Lower leg skin (tissue), 3 donors: ENCODE results near the gene C1orf116.

Source experiments
- POLR2A ChIP-seq, 2 donors: fragments of 450-650 bp; IDR thresholded peaks; one replicate each; pipeline ENCODE4 v1.6.1; 2016 to 2017; ENCODE audit warnings: antibody characterized with exemption in 2 of 2, mild to moderate bottlenecking in 1 of 2, moderate library complexity in 1 of 2
- TF ChIP-seq, protein P1 (sequence below), 3 donors: fragments of 450-650 bp; IDR thresholded peaks; one replicate each; pipeline ENCODE4 v1.5.1; 2016; ENCODE audit warnings: antibody characterized with exemption in 3 of 3, mild to moderate bottlenecking in 3 of 3, moderate library complexity in 2 of 3

DNA sequence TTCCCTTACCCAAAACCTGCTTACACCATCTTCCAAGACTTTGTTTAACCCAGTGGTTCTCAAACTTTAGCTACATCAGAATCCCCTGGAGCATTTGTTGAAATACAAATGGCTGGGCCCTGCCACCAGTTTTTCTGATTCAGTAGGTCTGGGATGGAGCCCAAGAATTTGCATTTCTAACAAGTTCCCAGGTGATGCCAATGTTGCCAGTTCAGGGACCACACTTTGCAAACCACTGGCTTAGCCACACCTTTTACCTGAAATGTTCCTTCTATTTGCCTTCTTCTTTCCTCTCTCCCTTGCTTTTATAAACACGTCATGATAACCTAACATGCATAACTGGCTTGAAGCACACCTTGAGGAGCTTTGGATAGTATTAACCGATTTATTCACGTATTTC is 46.2 kb downstream of the C1orf116 start:
- TF ChIP-seq, protein P1, sequence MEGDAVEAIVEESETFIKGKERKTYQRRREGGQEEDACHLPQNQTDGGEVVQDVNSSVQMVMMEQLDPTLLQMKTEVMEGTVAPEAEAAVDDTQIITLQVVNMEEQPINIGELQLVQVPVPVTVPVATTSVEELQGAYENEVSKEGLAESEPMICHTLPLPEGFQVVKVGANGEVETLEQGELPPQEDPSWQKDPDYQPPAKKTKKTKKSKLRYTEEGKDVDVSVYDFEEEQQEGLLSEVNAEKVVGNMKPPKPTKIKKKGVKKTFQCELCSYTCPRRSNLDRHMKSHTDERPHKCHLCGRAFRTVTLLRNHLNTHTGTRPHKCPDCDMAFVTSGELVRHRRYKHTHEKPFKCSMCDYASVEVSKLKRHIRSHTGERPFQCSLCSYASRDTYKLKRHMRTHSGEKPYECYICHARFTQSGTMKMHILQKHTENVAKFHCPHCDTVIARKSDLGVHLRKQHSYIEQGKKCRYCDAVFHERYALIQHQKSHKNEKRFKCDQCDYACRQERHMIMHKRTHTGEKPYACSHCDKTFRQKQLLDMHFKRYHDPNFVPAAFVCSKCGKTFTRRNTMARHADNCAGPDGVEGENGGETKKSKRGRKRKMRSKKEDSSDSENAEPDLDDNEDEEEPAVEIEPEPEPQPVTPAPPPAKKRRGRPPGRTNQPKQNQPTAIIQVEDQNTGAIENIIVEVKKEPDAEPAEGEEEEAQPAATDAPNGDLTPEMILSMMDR (IDR thresholded peaks at IDR 0.05) = no peak
- TF ChIP-seq POLR2A (IDR thresholded peaks at IDR 0.05) = no peak
